HG02973 (cell line): Measurements from ENCODE around the gene SNRNP70.
"Not testable (repeated sequence)": the region's sequence is repeated elsewhere in the genome, so short reads cannot be mapped to it uniquely, and the experiment has no call there.

Experiments used
- ATAC-seq: cut with Tn5 transposase; IDR thresholded peaks from one replicate; pipeline ENCODE4 v1.9.1; 2021; ENCODE audit warnings: moderate library complexity; ENCODE audit not compliant: unreplicated experiment

Gene SNRNP70

DNA sequence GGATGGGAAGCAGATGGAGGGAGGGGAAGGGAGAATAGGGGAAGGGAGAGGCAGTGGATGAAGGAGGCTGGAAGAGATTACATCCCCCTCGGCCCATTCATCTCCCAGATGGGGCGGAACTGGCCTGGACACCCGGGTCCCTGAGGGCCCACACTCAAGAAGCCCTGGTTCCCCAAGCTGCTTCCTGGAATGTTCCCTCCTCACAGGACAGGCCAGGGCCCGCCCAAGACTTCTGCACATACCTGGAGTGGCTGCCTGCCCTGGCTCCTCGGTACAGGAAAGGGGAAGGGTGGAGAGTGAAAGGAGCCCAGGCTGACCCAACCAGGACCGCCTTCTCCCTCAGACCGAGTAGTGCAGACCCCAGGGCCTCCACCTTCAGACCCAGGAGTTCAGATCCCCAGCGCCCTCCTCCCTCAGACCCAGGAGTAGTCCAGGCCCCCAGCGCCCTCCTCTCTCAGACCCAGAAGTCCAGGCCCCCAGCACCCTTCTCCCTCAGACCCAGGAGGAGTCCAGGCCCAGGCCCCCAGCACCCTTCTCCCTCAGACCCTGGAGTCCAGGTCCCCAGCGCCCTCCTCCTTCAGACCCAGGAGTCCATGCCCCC is 21.1 kb upstream of the SNRNP70 start:
- ATAC-seq = no peak

GRCh38 chr19:49064768-49065611 is 20.3 kb upstream of the SNRNP70 start, which contains the start of gene NTF4:
TSS of gene NTF4 (minus strand) at chr19:49064818. CDS start at chr19:49061997, 2,821 bp downstream.
- no peak for ATAC-seq

DNA sequence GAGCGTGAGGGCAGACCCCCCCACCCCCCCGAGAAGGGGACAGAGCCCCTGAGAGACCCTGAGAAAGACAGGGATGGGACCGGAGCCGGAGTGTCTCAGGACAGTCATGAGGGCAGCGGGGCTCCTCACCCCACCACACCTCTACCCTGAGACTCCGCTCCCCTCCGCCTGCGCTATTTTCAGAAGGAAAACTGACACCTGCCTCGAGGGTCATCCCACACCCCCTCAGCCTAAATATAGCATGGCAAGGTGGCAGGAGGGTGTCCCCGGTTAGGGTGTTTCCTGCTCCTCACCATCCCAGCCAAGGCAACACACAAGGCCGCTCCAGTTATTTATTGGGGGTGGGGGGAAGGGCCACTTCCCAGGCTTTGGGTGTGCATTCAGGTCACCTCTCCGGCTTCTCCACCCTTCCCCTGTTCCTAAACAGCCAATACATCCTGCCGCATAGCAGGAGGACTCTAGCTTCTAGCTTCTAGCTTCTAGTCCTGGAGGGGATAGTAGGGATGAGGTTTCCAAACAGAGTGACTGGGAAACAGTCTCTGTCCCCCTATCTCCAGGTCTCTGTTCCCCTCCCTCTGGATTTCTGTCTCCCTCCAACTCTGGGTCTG is 19.2 kb upstream of the SNRNP70 start:
- no peak for ATAC-seq

GRCh38 chr19:49067554-49067953 is 17.7 kb upstream of the SNRNP70 start:
- no peak for ATAC-seq

DNA sequence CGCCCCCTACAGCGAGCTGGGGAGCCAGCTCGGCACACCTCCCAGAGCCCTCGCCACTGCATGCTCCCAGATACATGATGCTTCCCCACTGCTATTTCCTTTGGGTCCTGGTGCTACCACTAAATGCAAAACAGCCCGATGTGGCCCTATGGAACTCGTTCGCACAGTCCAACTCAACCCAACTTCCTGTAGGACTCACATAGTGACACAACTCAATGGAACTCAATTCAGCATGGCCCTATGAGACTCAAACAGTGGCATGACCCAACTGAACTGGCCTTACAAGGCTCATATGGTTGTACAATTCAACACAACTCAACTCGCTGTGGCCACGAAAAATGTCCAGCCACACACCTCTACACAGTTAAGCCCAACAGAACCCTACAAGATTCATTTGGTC is 16.2 kb upstream of the SNRNP70 start:
- no peak for ATAC-seq

- no peak for ATAC-seq
Observed at GRCh38 chr19:49070416-49070815, 14.8 kb upstream of the SNRNP70 start.

DNA sequence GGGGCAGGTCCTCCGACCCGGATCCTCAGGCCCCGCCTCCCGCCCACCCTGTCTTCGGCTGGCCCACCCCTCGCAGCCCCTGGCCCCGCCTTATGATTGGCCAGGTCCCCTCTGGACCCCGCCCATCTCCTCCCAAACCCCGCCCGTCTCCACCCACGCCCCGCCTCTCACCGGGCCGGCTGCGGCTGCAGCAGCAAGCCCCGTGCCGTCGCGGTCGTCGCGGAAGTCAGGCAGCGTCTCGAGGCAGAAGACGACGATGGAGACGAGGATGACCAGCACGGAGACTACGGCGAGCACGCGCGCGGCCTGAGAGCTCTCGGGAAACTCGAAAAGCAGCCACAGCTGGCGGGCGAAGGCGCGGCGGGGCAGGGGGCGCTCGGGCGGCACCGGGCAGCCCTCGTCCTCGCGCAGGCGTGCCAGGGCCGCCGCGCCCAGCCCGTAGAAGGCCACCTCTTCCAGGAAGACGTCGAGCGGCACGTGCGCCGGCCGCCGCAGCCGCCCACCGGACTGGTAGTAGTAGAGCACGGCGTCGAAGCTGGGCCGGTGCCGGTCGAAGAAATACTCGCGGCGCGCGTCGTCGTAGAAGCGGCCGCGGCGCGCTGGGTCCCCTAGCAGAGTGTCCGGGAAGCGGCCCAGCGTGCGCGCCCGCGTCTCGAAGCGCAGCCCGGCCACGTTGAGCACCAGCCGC is 13.2 kb upstream of the SNRNP70 start:
- ATAC-seq = no peak

- no peak for ATAC-seq
Observed at GRCh38 chr19:49073514-49074378, 11.5 kb upstream of the SNRNP70 start.

DNA sequence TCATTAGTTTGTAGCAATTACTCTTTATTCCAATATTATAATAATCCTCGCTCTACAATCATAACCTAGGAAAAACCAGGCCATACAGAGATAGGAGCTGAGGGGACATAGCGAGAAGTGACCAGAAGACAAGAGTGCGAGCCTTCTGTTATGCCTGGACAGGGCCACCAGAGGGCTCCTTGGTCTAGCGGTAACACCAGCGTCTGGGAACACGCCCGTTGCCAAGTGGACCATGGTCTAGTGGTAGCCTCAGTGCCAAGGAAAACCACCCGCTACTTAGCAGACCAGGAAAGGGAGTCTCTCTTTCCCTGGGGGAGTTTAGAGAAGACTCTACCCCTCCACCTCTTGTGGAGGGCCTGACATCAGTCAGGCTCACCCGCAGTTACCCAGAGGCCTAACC is 10.4 kb upstream of the SNRNP70 start:
- ATAC-seq = not testable (repeated sequence)

- ATAC-seq = no peak
Observed at GRCh38 chr19:49080392-49080791, 4.9 kb upstream of the SNRNP70 start.

GRCh38 chr19:49081273-49081672 is 4.0 kb upstream of the SNRNP70 start:
- ATAC-seq = no peak

DNA sequence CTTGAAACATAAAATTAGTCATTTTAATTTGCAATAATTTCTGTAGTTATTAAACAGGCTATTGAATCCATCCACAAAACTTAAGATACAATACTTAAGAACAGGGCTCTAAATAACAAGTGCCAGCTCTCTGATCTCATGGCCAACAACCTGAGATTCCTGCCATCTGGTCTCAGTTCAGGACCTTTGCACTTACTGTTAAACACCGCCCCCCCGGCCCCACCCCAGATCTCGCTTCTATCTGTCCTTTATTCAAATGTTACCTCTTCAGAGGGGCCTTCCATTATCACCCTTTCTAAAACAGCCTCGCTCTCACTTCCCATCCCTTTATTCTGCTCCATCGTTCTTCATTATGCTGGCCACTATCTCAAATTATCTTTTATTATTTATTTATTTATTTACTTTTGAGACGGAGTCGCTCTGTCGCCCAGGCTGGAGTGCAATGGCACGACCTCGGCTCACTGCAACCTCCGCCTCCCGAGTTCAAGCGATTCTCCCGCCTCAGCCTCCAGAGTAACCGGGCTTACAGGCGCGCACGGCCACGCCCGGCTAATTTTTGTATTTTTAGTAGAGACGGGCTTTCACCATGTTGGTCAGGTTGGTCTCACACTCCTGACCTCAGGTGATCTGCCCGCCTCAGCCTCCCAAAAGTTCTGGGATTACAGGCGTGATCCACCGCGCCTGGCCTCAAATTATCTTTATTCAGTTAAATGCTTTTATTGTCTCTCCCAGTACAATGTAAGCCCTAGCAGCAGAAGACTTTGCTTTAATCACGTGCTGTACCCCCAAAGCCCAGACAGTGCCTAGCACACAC is 838 bp upstream of the SNRNP70 start:
- no peak for ATAC-seq

GRCh38 chr19:49085868-49086232 is 599 bp downstream of the SNRNP70 start:
- no peak for ATAC-seq

- ATAC-seq = no peak
Observed at GRCh38 chr19:49086296-49086695, 1.0 kb downstream of the SNRNP70 start.

GRCh38 chr19:49091391-49092038 is 6.3 kb downstream of the SNRNP70 start:
- no peak for ATAC-seq

- no peak for ATAC-seq
Observed at GRCh38 chr19:49092686-49093085, 7.4 kb downstream of the SNRNP70 start.

GRCh38 chr19:49094505-49095482 is 9.5 kb downstream of the SNRNP70 start:
- no peak for ATAC-seq
